Stimulated activated CD4-positive, alpha-beta T cell treated with anti-CD3 and anti-CD28 coated beads, Interleukin-12 subunit alpha, Interleukin-12 subunit beta, amount 100 ng/mL, for 24 hours (primary cell): Measurements from ENCODE around the gene LRRC59.
"Not testable (repeated sequence)": the region's sequence is repeated elsewhere in the genome, so short reads cannot be mapped to it uniquely, and the experiment has no call there.

Experiments
- DNase-seq, 2 experiments: peaks; one replicate each; pipeline ENCODE4 v3.0.0-alpha.2; 2020; ENCODE audit warnings: low read depth in 2 of 2

Gene LRRC59

GRCh38 chr17:50424996-50425681, 27.8 kb upstream of the LRRC59 start:
- no peak for DNase-seq

GRCh38 chr17:50424246-50424995, 27.1 kb upstream of the LRRC59 start:
- no peak for DNase-seq

DNA sequence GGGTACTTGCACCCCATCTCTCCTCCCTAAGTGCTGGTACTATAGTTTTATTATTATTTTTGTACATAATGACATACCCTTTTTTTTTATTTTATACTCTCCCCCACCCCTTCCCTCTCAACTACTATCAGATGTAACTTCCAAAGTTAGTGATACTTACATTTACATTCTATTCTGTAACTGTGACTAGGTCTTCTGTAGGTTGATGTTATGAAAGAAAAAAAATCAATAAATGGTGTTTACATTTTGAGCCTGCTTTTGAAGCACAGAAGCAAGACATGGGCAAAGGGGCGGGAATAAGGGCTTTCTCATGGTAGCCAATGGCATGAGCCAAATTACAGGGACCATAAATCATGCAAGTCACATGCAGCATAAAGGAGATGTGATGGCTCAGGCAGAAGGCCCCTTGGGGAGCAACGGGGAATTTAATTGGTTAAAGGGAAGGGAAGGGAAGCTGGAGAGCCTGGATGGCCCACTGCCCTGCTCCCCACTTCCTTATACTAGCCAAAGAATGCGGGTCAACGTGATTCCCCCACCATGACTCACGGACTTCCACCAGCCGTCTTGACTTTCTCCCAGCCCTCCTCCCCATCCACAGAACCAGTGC, 26.3 kb upstream of the LRRC59 start:
- no peak for DNase-seq

GRCh38 chr17:50422738-50423137, 25.4 kb upstream of the LRRC59 start:
- no peak for DNase-seq

- DNase-seq: no peak
Measured at GRCh38 chr17:50421308-50422051, 24.2 kb upstream of the LRRC59 start.

DNA sequence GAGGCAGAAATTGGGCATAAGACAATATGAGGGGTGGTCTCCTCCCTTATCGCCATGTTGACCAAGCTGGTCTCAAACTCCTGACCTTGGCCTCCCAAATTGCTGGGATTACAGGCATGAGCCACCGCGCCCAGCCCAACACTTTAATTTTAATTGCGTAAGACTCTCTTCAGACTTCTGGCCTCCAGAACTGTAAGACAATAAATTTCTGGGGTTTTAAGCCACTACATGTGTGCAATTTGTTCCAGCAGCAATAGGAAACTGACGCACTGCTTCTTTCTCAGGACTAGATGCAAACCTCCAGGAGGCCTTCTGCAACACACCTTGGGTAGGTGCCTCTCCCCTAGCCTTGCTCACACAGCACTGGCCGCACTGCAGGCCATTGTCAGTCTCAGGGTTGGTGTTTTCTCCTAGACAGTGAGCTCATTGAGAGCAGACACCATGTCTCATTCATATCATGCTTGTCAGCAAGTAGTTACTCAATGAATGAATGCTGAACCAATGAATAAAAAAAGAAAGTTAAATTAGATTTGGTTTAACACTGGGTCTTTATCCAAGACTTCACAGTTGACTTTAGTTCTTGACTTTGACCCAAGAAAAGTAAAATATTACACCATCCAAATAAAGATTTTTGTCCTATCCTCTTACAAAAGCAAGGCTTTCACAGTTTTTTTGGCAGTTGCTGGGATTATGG, 23.2 kb upstream of the LRRC59 start:
- no peak for DNase-seq

DNA sequence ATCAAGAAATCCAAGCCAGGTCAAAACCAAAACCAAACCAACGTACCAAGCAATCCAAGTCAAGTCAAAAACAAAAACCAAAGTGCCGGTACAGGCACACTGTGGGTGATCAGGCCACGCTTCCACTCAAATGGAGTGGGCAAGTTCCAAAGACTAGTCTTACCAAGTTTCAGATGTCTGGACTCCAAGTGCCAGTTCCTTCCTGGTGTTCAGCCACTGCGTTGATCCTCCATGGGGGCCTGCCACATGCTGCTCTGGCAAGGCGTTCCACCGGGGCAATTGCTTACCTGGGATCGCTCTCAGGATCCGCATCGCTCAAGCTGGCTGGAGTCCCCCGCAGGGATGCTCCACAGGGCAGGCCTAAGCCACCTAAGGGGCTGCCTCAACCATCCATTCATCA, 22.3 kb upstream of the LRRC59 start:
- DNase-seq: not testable (repeated sequence)

DNA sequence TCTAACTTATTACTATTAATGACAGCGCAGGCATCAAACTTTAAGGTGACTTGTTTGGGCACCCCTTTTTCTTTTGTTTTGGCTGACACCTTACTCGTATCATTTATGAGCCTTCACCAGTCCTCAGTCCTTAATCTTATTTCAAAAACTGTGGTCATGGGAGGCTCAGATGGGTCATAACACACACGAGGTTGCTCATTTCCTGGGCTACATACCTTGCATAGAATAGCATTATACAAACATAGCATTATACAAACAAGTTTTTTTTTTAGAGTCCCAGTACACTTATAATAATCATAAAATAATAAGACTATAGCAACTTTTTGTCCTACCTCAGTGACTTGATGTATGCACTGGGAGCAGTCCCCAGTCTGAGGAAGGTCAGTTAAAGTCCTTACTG, 17.5 kb upstream of the LRRC59 start:
- no peak for DNase-seq

DNA sequence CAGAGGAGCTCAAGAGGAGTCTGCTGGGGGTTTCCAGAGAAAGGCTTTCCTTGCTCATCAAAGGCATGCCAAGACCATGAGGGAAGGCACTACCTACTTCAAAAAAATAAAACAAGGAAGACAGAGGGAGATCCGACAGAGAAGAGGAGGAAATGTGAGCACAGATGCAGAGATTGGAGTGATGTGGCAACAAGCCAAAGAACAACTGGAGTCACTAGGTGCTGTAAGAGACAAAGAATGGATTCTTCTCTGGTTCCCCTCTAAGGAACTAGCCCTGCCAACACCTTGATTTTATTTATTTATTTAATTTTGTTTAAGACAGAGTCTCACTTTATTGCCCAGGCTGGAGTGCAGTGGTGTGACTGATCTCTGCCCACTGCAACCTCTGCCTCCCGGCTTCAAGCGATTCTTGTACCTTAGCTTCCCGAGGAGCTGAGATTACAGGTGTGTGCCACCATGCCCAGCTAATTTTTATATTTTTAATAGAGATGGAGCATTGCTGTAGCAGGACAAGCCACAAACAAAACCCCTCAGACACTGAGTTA, 14.9 kb upstream of the LRRC59 start:
- no peak for DNase-seq

DNA sequence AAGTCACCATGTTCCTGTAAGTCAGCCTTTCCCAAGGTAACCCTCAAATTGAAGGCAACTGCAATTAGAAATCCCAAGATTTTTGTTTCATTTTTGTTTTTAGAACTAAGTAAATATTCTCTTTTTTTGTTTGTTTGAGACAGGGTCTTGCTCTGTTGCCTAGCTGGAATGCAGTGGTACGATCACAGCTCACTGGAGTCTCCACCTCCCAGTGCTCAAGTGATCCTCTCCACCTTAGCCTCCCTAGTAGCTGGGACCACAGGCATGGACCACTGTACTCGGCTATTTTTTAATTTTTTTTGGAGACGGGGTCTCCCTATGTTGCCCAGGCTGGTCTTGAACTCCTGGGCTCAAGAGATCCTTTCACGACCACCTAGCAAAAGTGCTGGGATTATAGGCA, 10.6 kb upstream of the LRRC59 start:
- no peak for DNase-seq

- DNase-seq: no peak
Measured at GRCh38 chr17:50406578-50406977, 9.3 kb upstream of the LRRC59 start.

- not testable (repeated sequence) for DNase-seq
Measured at GRCh38 chr17:50405351-50405750, 8.0 kb upstream of the LRRC59 start.

DNA sequence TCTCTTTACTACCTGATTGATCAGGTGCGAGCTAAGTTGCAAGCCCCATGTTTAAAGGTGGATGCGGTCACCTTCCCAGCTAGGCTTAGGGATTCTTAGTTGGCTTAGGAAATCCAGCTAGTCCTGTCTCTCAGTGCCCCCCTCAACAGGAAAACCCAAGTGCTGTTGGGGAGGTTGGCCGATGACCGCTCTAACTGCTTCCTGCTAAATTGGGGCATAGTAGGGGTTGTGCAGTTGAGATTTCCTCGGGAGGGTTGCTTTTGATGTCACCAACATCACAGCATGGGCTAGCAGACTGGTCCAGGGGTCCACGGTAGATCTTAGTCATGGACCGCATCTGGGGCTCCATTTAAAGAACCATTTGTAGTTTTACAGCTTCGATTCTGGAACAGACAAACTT, 2.3 kb upstream of the LRRC59 start:
- DNase-seq: not testable (repeated sequence)

GRCh38 chr17:50398672-50399071, 1.3 kb upstream of the LRRC59 start:
- DNase-seq: not testable (repeated sequence)

DNA sequence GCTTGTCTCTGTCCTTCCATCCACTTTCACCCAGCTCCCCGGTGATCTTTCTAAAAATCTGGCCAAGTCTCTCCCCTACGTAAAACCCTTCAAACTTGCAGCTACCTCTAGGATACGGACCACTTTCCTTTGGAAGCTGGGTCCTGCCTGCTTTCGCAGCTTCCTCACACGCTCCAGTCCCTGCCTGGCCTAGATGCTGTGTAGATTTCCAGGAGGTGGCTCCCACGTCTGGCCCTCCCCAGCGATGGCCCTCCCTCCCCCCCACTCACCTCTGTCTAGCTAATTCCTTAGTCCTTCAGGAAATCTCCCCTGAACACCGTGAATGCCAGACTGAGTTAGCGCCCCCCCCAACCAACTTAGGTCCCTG, 579 bp upstream of the LRRC59 start:
- no peak for DNase-seq

DNA sequence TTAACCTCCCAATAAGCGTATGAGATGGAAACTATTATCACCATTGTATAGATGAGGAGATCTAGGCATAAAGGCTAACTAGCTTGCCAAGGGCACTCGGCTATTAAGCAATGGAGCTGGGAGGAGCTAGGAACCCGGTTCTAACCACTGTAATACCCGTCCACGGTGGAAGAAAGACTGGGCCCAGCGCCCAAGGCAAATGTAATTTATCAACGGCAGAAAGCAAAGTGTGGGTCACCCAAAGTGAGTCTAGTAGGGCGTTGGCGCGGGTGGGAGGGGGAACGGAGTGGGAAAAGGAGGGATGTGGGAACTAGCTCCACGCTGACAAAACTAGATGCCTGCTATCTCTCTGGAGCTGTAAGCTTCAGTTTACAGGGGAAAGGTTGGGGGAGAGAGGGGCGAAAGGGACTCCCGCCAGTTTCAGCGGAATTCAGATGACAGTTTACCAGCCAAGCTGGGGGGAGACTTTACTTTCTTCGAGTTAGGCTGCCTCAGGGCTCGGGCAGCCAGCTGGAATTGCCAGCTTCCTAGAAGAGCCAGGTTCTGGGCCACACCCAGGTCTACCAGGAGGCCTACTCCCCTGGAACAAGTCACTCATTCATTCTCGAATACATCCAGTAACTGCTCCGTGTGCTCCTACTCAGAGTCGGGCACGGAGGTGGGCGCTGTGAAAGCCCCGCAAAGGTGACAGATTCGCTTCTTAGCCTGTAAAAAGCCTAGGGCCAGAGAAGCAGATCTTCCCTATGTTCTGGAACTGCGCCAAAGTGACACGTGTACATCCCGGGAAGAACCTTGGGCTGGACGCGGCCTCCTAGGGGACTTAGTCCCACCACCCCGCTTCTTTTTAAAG, 837 bp downstream of the LRRC59 start:
- no peak for DNase-seq

GRCh38 chr17:50394711-50395110, 2.6 kb downstream of the LRRC59 start:
- DNase-seq: no peak

- DNase-seq: no peak
Measured at GRCh38 chr17:50393700-50394099, 3.6 kb downstream of the LRRC59 start.

GRCh38 chr17:50392621-50393020, 4.7 kb downstream of the LRRC59 start:
- no peak for DNase-seq

- DNase-seq: no peak
Measured at GRCh38 chr17:50389534-50389933, 7.8 kb downstream of the LRRC59 start.

DNA sequence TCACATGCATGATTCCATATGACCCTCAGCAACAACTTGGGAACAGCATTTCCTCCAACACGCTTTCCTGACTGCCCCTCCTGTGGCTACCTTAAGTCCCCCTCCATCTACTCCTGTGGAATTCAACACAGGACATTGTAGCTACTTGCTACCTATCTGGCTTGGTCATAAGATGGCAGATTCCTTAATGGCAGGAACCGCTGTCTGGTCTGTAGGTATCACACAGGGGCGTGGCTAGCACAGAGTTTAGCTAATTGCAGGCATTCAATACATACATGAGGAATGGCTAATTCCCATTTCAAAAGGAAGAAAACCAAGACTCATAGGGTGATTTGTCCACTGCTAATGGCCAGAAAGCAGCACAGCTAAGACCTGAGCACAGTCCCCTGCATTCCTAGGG, 8.6 kb downstream of the LRRC59 start:
- DNase-seq: no peak
